Measurements from ENCODE around the gene C15orf39. TPM values are rescaled to one million over a fixed set of nuclear protein-coding genes. Genes with fewer than 3 reads are reported as not detected.
A peak's percentile ranks its signal among the peaks of the same experiment; 100 is the strongest.

C15orf39 gene
- total and polyA plus RNA-seq, 9 of the 15 experiments (the other 6 are each of a cell fraction or from before 2014, with no cell fraction given) = 0.31 to 29.8 (median 4.4) TPM

DNA sequence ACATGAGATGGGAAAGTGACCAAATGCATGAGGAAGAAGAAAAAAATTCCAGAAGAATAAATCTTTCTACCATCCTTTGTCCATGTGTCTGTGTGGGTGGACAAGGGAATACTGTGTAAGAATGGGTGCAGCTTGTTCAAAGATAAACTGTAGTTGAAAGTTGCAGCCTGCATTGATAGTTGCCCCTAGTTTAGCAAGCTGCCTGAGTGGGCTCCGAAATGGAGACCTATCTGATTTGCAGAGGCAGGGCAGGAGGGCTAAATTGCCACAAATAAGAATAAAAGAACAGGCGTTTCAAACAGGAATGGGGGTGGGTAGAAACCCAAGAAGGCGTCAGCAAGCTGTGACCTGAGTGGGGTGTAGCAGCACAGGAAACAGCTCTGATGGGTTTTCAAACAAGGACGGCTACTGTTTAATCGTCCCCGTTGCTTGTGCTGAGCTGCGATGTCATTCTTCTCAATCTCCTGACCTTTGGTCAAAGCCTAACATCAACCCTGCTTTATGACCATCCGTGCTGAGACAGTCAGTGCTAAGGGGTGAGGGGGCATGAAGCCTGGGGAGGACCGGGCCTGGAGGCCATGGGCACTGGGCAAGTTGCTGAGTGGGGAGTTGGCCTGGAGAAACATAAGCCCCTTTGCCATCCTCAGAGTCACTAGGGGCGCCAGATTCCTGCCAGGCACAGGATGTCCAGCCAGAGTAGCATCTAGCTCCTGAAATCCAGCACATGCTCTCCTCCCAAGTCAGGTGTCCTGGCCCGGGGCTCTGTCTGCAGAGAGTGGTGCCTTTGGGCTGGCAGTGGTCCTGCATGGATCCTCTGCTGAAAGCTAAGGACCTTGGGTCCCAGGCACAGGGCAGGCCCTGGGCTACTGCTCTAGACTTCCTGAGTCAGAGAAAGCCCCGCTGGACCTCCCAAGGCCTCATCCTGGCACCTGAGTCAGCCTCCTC is 19.2 kb upstream of the C15orf39 start:
- WGBS (ENCODE audit: insufficient coverage, low coverage, missing lambda C conversion rate) = 26% methylated on average over 12 of the region's 12 CpGs
- FAIRE-seq = peak; percentile 44
- intact Hi-C loops (cut with micrococcal nuclease) = no loop called here
- no peak overlapping the region for H3K4me3 ChIP-seq
- H3K9me3 ChIP-seq (replicated peaks; ENCODE audit: control insufficient read depth, insufficient read depth, low read depth, low read length) = no peaks in the 10 kb centered on the region
- H3K27ac ChIP-seq (ENCODE audit: extremely low read depth, low read depth, low read length) = no peak overlapping the region
- no peaks in the 10 kb centered on the region for H3K79me2 ChIP-seq (ENCODE audit: control insufficient read depth, insufficient read depth, low read length)
- in situ Hi-C loops (cut with MboI) = no loop called here
- no peak overlapping the region; the same call in 1 of the 2 replicates for H2AFZ ChIP-seq (ENCODE audit: low read depth, low read length)
- CTCF ChIA-PET (ENCODE audit: low intra/inter-chr PET ratio) = no interaction called here
- no peak overlapping the region for H3K4me2 ChIP-seq (ENCODE audit: insufficient read depth, low read length)
- no peaks in the 10 kb centered on the region for H4K20me1 ChIP-seq (replicated peaks; ENCODE audit: control insufficient read depth, insufficient read depth, low read length)
- H3K9ac ChIP-seq (ENCODE audit: insufficient read depth in 1 of 2, low read depth in 2 of 2, low read length in 2 of 2) = peak overlapping the region in 1 of 2 experiments; percentile 69; a peak in 2 of 4 replicates
- no TSS peak for BruUV-seq (replicated peaks)
- H3K27me3 ChIP-seq (ENCODE audit: control insufficient read depth in 2 of 2, insufficient read depth in 2 of 2, low read length in 2 of 2) = no peaks in the 10 kb centered on the region
- no peak for ATAC-seq
- H3K4me1 ChIP-seq (replicated peaks in 1 of 2; ENCODE audit: control insufficient read depth in 2 of 2, insufficient read depth in 2 of 2, low read length in 2 of 2) = peaks cover 31 to 37% of the 10 kb centered on the region in 2 experiments
- no peak for DNase-seq (ENCODE audit: extremely low read depth in 1 of 4, low spot score in 3 of 4)
- H3K9me1 ChIP-seq (ENCODE audit: control insufficient read depth, insufficient read depth, low read length) = no peaks in the 10 kb centered on the region
- POLR2A ChIA-PET = interaction anchor here (1.0 to 1.1 kb wide), 2 partner anchors 12 to 19 kb away, joined by 3 to 6 read pairs; partner anchors contain the start of gene C15orf39
- H3K36me3 ChIP-seq (ENCODE audit: control insufficient read depth, insufficient read depth, low read length) = no peaks in the 10 kb centered on the region
- TF ChIP-seq STAG1 (CRISPR knock-in tag; IDR thresholded peaks at IDR 0.05; ENCODE audit: borderline replicate concordance) (no peak), MTA3 (IDR thresholded peaks at IDR 0.05; ENCODE audit: borderline replicate concordance) (no peak), ZNF707 (CRISPR knock-in tag; conservative IDR thresholded peaks at IDR 0.05) (no peak), FOSL1 (tag; conservative IDR thresholded peaks at IDR 0.05) (no peak), NR3C1 (CRISPR knock-in tag; IDR thresholded peaks at IDR 0.05) (no peak), ZNF584 (CRISPR knock-in tag; IDR thresholded peaks at IDR 0.05; ENCODE audit: low read depth) (no peak), DNMT1 (IDR thresholded peaks at IDR 0.05) (no peak)
- TF ChIP-seq, protein P1, sequence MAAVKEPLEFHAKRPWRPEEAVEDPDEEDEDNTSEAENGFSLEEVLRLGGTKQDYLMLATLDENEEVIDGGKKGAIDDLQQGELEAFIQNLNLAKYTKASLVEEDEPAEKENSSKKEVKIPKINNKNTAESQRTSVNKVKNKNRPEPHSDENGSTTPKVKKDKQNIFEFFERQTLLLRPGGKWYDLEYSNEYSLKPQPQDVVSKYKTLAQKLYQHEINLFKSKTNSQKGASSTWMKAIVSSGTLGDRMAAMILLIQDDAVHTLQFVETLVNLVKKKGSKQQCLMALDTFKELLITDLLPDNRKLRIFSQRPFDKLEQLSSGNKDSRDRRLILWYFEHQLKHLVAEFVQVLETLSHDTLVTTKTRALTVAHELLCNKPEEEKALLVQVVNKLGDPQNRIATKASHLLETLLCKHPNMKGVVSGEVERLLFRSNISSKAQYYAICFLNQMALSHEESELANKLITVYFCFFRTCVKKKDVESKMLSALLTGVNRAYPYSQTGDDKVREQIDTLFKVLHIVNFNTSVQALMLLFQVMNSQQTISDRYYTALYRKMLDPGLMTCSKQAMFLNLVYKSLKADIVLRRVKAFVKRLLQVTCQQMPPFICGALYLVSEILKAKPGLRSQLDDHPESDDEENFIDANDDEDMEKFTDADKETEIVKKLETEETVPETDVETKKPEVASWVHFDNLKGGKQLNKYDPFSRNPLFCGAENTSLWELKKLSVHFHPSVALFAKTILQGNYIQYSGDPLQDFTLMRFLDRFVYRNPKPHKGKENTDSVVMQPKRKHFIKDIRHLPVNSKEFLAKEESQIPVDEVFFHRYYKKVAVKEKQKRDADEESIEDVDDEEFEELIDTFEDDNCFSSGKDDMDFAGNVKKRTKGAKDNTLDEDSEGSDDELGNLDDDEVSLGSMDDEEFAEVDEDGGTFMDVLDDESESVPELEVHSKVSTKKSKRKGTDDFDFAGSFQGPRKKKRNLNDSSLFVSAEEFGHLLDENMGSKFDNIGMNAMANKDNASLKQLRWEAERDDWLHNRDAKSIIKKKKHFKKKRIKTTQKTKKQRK (IDR thresholded peaks at IDR 0.05; ENCODE audit: borderline replicate concordance, low read depth, low read length) = no peak
- TF ChIP-seq, protein P2, sequence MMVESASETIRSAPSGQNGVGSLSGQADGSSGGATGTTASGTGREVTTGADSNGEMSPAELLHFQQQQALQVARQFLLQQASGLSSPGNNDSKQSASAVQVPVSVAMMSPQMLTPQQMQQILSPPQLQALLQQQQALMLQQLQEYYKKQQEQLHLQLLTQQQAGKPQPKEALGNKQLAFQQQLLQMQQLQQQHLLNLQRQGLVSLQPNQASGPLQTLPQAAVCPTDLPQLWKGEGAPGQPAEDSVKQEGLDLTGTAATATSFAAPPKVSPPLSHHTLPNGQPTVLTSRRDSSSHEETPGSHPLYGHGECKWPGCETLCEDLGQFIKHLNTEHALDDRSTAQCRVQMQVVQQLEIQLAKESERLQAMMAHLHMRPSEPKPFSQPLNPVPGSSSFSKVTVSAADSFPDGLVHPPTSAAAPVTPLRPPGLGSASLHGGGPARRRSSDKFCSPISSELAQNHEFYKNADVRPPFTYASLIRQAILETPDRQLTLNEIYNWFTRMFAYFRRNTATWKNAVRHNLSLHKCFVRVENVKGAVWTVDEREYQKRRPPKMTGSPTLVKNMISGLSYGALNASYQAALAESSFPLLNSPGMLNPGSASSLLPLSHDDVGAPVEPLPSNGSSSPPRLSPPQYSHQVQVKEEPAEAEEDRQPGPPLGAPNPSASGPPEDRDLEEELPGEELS (CRISPR knock-in tag; IDR thresholded peaks at IDR 0.05; ENCODE audit: borderline replicate concordance) = no peak
- TF ChIP-seq, protein P3, sequence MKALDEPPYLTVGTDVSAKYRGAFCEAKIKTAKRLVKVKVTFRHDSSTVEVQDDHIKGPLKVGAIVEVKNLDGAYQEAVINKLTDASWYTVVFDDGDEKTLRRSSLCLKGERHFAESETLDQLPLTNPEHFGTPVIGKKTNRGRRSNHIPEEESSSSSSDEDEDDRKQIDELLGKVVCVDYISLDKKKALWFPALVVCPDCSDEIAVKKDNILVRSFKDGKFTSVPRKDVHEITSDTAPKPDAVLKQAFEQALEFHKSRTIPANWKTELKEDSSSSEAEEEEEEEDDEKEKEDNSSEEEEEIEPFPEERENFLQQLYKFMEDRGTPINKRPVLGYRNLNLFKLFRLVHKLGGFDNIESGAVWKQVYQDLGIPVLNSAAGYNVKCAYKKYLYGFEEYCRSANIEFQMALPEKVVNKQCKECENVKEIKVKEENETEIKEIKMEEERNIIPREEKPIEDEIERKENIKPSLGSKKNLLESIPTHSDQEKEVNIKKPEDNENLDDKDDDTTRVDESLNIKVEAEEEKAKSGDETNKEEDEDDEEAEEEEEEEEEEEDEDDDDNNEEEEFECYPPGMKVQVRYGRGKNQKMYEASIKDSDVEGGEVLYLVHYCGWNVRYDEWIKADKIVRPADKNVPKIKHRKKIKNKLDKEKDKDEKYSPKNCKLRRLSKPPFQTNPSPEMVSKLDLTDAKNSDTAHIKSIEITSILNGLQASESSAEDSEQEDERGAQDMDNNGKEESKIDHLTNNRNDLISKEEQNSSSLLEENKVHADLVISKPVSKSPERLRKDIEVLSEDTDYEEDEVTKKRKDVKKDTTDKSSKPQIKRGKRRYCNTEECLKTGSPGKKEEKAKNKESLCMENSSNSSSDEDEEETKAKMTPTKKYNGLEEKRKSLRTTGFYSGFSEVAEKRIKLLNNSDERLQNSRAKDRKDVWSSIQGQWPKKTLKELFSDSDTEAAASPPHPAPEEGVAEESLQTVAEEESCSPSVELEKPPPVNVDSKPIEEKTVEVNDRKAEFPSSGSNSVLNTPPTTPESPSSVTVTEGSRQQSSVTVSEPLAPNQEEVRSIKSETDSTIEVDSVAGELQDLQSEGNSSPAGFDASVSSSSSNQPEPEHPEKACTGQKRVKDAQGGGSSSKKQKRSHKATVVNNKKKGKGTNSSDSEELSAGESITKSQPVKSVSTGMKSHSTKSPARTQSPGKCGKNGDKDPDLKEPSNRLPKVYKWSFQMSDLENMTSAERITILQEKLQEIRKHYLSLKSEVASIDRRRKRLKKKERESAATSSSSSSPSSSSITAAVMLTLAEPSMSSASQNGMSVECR (CRISPR knock-in tag; IDR thresholded peaks at IDR 0.05) = no peak
